Cortex of kidney (tissue), 1 donor: ENCODE results near the gene EXOC3.

Experiments
- DNase-seq: peaks from one replicate; lab custom pipeline; 2025; lab: John Stamatoyannopoulos, UW

The EXOC3 gene

GRCh38 chr5:439636-440035, 3.3 kb upstream of the EXOC3 start:
- no peak for DNase-seq

DNA sequence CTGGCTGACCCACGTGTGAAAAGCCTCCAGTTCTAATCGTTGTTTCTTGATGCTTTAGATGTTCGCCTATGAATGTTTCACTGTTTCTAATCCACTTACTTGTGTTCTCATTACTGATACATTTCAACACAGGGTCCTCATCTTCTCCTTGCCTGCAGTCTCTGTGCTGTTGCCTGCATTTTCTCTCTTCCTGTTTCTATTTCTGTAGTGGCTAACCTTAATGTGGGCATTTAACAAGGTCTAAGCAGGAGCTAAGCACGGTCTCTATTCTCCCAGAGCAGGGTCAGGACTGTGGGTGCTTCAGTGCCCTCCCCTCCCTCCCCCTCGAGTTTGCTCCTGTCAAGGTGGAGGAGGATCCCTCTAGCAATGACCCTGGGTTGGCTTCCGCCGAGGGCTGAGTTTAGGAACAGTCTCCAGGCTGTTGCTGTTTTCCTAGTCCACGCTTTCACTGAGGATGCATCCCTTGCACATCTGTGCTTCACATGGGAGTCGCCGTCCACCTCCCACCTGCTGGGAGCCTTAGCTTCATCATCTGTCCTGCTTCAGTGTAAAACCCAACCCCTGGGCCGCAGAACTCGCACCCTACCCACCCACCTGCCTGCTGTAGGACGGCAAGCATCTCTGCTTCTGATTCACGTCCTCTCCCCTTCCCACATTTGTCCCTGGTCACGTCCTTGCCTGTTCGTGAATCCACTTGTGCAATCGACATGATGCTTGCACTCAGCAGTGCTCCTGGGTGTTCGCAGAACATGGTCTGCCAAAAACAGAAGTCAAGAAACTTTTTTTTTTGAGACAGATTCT, 2.4 kb upstream of the EXOC3 start:
- DNase-seq, result no peak

GRCh38 chr5:441996-442334, 1.0 kb upstream of the EXOC3 start:
- DNase-seq, result no peak

DNA sequence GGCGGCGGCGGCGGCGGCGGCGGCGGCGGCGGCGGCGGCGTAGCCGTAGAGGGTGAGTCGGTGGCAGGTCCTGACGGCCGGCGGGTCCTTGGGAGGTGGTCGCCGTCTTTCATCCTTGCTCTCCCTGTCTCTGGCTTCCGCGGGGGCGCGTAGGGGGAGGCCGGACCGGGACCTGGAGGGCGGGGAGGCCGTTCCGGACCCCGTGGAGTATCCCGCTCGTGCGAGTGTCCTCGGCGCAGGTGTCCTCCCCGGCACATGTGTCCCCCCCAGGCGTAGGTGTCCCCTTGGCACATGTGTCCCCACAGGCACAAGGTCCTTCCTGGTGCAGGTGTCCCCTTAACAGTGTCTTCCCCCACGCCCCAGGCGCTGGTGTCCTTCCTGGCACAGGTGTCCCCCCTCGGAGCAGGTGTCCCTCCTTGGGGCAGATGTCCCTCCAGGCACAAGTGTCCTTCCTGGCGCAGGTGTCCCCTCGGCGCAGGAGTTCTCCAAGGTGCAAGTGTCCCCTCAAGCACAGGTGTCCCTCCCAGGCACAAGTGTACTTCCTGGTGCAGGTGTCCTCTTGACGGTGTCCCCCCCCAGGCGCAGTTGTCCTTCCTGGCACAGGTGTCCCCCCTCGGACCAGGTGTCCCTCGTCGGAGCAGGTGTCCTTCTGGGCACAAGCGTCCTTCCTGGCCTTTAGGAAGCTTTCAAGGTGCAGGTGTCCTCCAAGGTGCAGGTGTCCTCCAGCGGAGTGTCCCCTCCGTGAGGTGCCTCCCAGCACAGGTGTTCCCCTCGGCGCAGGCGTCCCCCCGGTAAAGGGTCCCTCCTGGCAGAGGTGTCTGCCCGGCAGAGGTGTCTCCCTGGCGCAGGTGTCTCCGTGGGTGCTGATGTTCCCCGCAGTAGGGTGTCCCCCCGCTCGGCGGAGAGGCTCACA, 519 bp downstream of the EXOC3 start:
- DNase-seq, result no peak

DNA sequence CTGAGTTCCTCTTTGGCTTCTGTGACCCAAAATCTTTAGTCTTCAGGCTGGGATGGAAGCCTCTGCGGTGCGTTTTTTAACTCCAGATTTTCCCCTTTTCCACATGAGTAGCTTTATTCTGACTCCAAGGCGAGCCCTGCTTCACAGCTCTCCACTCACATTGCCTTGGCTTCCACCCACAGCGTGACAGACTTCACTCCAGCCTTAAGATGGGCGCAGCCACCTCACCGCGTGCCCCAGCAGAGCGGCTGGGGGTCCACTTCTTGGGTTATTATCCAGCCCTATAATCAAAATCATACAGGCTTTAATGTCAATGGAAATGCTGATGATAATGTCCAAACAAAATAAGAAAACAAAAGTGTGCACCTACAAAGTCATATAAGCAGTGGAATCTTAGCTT, 1.2 kb downstream of the EXOC3 start:
- no peak for DNase-seq

DNA sequence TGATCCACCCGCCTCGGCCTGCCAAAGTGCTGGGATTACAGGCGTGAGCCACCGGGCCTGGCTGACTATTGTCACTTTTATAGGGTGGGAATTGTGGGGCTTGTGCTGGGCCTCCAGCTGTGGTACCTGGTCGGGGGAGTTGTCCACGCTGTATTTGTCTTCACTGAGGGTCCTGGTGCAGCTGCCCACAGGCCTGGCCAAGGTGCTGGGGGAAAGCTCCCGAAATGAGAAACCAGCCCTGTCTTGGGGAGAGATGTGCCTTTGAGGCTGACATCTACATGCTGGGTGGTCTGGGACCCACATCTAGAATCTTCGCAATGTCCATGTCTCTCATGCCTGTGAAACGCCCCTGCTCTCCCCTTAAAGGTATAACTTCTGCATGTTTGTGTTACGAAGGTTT, 2.6 kb downstream of the EXOC3 start:
- no peak for DNase-seq

DNA sequence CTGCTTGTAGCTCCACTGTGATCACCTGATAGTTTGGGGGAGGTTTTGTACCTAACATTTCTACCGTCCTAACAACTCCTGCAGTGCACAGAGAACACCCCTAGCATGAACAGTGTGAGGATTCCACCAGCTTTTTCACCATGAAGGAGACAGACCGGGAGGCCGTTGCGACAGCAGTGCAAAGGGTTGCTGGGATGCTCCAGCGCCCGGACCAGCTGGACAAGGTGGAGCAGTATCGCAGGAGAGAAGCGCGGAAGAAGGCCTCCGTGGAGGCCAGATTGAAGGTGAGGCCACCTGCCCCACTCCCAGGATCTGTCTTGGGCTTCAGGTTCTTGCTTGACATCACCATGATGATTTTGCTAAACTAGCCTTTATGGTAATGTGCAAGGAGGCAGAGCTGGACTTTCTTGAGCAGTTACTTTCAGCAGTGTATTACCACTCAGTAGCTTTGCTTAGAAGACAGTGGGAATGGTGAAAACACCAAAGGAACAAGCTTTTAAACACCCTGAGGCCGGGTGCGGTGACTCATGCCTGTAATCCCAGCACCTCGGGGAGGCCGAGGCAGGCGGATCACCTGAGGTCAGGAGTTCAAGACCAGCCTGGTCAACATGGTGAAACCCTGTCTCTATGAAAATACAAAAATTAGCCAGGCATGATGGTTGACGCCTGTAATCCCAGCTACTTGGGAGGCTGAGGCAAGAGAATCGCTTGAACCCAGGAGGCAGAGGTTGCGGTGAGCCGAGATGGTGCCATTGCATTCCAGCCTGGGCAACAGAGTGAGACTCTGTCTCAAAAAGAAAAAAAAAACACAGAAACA, 3.3 kb downstream of the EXOC3 start:
- no peak for DNase-seq

- no peak for DNase-seq
These were observed 3.9 kb downstream of the EXOC3 start for GRCh38 chr5:446883-447263.

DNA sequence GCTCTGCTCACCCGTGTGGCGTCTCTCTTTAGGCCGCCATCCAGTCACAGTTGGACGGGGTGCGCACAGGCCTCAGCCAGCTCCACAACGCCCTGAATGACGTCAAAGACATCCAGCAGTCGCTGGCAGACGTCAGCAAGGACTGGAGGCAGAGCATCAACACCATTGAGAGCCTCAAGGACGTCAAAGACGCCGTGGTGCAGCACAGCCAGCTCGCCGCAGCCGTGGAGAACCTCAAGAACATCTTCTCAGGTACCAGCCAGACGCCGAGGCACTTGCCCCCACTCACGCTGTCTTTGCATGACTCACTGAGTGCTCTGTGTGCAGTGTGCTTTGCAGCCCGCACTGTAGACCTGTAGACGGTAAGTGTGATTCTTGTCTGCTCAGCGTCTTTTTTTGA, 4.5 kb downstream of the EXOC3 start:
- DNase-seq, result no peak

GRCh38 chr5:448061-448765, 5.2 kb downstream of the EXOC3 start:
- DNase-seq, result no peak

- DNase-seq, result no peak
These were observed 5.8 kb downstream of the EXOC3 start for GRCh38 chr5:448766-449090.

GRCh38 chr5:449151-449550, 6.2 kb downstream of the EXOC3 start:
- DNase-seq, result no peak

DNA sequence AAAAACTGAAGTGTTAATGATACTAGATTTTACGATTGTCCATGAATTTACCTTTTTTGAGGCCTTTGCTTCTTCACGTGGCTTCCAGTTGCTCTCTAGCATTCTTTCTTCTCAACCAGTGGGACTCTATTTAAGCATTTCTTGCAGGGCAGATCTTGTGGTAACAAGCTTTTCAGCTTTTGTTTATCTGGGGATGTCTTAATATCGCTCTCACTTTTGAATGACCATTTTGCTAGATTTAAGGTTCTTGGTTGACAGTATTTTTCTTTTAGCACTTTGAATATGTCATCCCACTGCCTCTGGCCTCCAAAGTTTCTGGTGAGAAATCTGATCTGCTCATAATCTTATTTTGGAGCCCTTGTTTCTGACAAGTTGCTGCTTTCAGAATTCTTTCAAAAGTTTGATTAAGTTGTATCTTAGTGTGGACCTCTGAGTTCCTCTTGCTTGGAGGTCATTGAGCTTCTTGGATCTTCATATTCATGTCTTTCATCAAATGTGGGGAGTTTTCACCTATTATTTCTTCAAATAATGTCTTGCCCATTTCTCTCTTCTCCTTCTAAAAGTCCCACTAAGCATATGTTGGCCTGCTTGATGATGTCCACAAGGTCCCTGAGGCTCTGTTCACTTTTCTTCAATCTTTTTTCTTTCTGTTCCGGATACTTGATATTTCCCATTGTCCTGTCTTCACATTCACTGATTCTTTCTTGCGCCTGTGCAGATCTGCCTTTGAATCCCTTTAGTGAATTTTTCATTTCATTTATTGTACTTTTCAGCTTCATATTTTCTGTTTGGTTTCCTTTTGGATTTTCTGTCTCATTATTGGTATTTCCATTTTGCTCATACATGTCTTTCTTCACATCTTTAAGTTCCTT, 8.8 kb downstream of the EXOC3 start:
- no peak for DNase-seq

DNA sequence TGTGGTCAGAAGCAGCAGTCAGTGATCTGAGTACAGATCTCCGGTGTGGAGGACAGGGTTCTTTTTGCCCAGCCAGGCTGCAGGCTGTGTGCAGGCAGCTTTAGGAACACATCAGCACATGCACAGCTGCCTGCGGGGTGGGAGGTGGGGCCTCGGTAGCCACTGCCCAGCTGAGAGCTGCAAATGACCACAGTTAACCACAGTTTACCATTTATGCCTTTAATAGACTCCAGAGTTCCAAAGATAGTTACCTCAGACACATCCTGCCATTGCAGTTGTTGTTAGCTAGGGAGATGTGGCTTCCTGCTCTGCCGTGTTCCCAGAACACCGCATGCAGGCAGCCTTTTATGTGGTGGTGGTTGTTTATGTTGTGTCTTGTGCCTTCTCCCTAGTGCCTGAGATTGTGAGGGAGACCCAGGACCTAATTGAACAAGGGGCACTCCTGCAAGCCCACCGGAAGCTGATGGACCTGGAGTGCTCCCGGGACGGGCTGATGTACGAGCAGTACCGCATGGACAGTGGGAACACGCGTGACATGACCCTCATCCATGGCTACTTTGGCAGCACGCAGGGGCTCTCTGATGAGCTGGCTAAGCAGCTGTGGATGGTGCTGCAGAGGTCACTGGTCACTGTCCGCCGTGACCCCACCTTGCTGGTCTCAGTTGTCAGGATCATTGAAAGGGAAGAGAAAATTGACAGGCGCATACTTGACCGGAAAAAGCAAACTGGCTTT, 10.2 kb downstream of the EXOC3 start:
- DNase-seq, result no peak

DNA sequence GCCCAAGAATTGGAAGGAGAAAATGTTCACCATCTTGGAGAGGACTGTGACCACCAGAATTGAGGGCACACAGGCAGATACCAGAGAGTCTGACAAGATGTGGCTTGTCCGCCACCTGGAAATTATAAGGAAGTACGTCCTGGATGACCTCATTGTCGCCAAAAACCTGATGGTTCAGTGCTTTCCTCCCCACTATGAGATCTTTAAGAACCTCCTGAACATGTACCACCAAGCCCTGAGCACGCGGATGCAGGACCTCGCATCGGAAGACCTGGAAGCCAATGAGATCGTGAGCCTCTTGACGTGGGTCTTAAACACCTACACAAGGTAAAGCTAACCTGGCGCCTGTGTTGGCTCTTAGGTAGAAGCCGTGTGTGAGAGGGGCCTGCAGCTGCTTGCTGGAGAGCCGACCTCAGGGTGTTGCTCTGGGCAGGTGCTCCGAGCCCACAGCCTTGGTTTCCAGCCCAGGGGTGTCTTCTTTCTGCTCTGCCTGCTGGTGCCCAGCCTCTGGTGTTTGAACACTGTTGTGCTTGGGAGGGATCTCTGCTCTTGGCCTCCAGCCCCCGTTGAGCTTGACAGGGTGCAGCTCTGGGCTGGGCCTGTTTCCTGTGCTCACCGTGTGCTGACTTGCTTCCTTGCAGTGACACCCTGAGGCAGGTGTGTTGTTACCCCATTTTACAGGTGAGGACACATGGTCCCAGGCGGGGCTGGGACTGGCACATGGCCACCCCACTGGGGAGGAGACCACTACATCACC, 10.9 kb downstream of the EXOC3 start:
- no peak for DNase-seq

DNA sequence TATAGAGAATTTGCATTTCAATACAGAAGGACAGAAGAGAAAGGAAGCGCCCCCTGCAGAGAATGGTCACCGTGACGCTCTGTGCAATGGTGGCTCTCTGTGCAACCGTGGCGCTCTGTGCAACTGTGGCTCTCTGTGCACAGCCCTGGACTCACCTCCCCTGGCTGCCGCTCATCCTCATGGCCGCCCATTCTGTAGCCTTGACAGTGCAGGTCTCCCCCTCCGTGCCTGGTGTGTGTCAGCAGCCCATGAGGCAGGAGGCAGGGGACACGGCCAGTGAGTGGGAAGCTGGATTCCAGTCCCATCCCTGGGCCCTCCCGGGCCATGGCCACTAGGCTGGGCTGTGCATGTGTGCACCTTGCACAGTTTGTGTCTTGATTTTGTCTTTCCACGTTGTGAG, 12.0 kb downstream of the EXOC3 start:
- DNase-seq, result no peak

GRCh38 chr5:455806-456205, 12.8 kb downstream of the EXOC3 start:
- DNase-seq, result no peak

DNA sequence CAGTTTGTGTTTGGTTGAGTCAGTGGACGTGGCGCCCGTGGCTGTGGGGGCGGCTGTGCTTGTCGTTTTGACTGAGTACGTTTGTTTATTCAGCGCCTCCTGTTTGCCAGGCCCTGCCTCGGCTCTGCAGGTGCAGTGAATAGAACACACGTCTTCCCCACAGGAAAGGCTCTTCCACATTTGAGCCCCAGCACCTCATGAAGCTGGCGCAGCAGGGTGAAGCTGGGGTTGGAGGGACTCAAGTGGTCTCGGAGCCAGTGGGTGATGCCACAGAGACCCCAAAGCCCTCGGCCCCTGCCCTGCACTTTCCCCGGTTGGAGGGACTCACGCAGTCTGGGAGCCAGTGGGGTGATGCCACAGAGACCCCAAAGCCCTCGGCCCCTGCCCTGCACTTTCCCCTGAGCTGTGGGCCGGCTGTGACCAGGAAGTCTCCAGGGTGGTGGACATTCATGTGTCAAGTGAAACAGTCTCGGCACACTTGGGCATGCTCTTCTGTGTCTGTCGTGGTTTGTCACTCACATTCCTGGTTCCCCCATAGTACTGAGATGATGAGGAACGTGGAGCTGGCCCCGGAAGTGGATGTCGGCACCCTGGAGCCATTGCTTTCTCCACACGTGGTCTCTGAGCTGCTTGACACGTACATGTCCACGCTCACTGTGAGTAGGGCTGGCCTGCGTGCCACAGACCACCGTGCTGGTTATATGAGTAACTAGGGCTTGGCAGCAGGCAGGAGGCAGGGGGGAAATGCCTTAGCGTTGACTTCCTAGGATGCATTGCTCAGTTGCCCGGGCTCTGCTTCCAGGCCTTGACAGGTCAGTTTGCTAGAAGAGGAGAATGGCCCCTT, 13.6 kb downstream of the EXOC3 start:
- DNase-seq, result no peak
